OCI-LY3 (cell line): ENCODE data around the gene HECA.

Experiments
- H2AFZ ChIP-seq: fragments of 200-600, 300-600 bp; shearing (Covaris generic); 2 replicates; pipeline ENCODE4 v1.6.0; 2014; ENCODE audit warnings: antibody characterized with exemption, low read depth, low read length
- H3K27ac ChIP-seq: fragments of 200-600, 300-600 bp; sonication (generic); 2 replicates; pipeline ENCODE4 v1.5.1; 2014; ENCODE audit warnings: mild to moderate bottlenecking, low read length, moderate library complexity, mixed read lengths
- H3K27me3 ChIP-seq: fragments of 200-600, 300-600 bp; sonication (generic); 2 replicates; pipeline ENCODE4 v1.6.1; 2014; ENCODE audit warnings: low read depth, low read length, mixed read lengths
- H3K36me3 ChIP-seq: fragments of 200-600, 300-600 bp; sonication (generic); replicated peaks from 2 replicates; pipeline ENCODE3; 2014; ENCODE audit warnings: low read depth, low read length, mixed read lengths
- H3K4me1 ChIP-seq: fragments of 300-600, 200-600 bp; sonication (generic); 2 replicates; pipeline ENCODE4 v1.6.1; 2014; ENCODE audit warnings: low read length, mixed read lengths
- H3K4me2 ChIP-seq: fragments of 200-600, 300-600 bp; sonication (generic); 2 replicates; pipeline ENCODE4 v1.6.1; 2014; ENCODE audit warnings: low read length, mixed read lengths
- H3K4me3 ChIP-seq: fragments of 300-600, 200-600 bp; sonication (generic); 2 replicates; pipeline ENCODE4 v1.5.1; 2014; ENCODE audit warnings: antibody characterized with exemption, mild to moderate bottlenecking, low read length, moderate library complexity
- H3K79me2 ChIP-seq: fragments of 300-600, 200-600 bp; shearing (Covaris generic); 2 replicates; pipeline ENCODE4 v1.6.1; 2014; ENCODE audit warnings: mild to moderate bottlenecking, low read length, mixed read lengths
- H3K9ac ChIP-seq: fragments of 300-600, 200-600 bp; shearing (Covaris generic); 2 replicates; pipeline ENCODE4 v1.6.0; 2014; ENCODE audit warnings: mild to moderate bottlenecking, low read length, moderate library complexity
- H3K9me3 ChIP-seq: fragments of 200-600, 300-600 bp; shearing (Covaris generic); 2 replicates; pipeline ENCODE4 v1.6.1; 2014; ENCODE audit warnings: low read length, mixed read lengths; ENCODE audit not compliant: insufficient read depth
- H4K20me1 ChIP-seq: fragments of 200-600, 300-600 bp; sonication (generic); 2 replicates; pipeline ENCODE4 v1.6.1; 2016; ENCODE audit warnings: low read length, mixed read lengths; ENCODE audit not compliant: insufficient read depth
- CTCF ChIP-seq: fragments of 200-600, 300-600 bp; sonication (generic); IDR thresholded peaks from 2 replicates; pipeline ENCODE4 v1.5.1; 2014; ENCODE audit warnings: antibody characterized with exemption, low read length, low read depth
- EZH2phosphoT487 ChIP-seq: fragments of 200-600 bp; shearing (Covaris generic); IDR thresholded peaks from 2 replicates; pipeline ENCODE4 v1.6.1; 2018; ENCODE audit warnings: antibody characterized with exemption, mixed run types, low read depth

HECA gene

DNA sequence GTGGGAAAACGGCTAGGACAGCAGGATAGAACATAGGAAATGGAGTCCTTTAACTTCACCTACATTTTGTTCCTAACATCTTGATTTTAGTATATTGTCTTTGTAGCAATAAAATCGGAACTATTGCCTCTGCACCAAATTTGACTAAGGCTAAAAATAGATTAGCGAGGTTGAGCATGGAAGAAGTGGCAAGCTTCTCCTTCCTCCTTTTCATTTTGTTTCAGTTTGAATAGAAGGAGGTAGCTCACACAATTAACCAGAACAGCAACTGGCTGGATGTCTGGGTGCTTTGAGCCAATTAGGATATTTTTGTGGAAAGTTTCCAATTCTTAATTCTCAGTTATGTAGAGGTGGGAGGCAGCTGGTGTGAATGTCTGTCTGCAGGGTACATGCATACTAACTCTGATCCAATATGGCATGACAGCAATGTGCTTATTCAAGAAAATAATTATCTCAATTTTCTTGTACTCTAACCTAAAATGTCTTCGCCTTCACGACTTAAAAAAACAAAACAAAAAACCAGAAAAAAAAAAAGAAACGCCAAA is 3.1 kb upstream of the HECA start:
- 0 out of 2 replicates have a peak overlapping the region, but pooled peaks have one; percentile 49 for H2AFZ ChIP-seq
- H3K79me2 ChIP-seq: peaks cover 10% of the 10 kb centered on the region
- H3K4me3 ChIP-seq: peak overlapping the region; percentile 56
- no peaks in the 10 kb centered on the region for H3K27me3 ChIP-seq
- H3K9me3 ChIP-seq: no peaks in the 10 kb centered on the region
- TF ChIP-seq EZH2phosphoT487 (no peak), CTCF (peak; percentile 22; the same call in 1 of the 2 replicates)
- H3K4me2 ChIP-seq: peak overlapping the region; percentile 69
- no peaks in the 10 kb centered on the region for H4K20me1 ChIP-seq
- peaks cover 43% of the 10 kb centered on the region for H3K4me1 ChIP-seq
- peak overlapping the region; percentile 54 for H3K27ac ChIP-seq
- peaks cover 1% of the 10 kb centered on the region for H3K36me3 ChIP-seq
- H3K9ac ChIP-seq: peak overlapping the region; percentile 53

DNA sequence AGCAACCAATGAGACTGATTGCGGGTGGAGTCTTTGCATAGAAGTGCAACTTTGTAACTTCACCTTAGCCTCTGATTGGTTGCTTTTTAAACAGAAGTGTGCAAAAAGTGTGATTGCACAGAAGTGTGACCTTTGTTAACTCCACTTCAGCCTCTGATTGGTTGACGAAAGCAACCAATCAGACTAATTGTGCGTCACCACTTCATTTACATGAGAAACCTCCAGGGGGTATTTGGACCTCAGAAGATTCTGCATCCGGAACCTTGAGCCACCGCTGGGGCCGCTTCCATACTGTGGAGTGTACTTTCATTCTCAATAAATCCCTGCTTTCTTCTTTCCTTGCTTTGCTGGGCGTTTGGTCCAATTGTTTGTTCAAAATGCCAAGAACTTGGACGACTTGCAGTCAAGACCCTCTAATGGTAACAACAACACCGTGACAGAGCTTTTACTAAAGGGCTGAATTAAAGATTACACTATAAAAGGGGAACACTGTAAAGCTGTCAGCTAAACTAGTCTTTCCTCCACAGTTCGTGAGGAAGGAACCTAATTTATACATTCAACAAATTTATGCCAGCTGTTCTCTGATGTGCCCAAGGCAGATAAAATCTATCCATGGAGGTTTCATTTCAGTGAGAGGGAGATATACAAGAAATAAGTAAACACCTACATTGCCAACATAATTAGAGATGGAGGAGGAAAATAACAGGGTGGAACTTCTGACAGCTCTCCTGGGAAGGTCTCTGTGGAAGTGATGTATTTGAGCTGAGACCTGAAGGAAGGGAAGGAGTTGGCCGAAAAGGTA is 1.4 kb upstream of the HECA start:
- H3K9ac ChIP-seq: peak overlapping the region; percentile 53
- H3K79me2 ChIP-seq: peaks cover 26% of the 10 kb centered on the region
- H3K4me1 ChIP-seq: peaks cover 43% of the 10 kb centered on the region
- peak overlapping the region; percentile 49; the same call in 1 of the 2 replicates for H2AFZ ChIP-seq
- peaks cover 6% of the 10 kb centered on the region for H3K36me3 ChIP-seq
- H3K4me3 ChIP-seq: peak overlapping the region; percentile 56
- no peaks in the 10 kb centered on the region for H3K27me3 ChIP-seq
- no peaks in the 10 kb centered on the region for H3K9me3 ChIP-seq
- H4K20me1 ChIP-seq: no peaks in the 10 kb centered on the region; the same call in 1 of the 2 replicates
- H3K4me2 ChIP-seq: peak overlapping the region; percentile 69
- peak overlapping the region; percentile 65 for H3K27ac ChIP-seq
- TF ChIP-seq EZH2phosphoT487 (no peak), CTCF (no peak)

DNA sequence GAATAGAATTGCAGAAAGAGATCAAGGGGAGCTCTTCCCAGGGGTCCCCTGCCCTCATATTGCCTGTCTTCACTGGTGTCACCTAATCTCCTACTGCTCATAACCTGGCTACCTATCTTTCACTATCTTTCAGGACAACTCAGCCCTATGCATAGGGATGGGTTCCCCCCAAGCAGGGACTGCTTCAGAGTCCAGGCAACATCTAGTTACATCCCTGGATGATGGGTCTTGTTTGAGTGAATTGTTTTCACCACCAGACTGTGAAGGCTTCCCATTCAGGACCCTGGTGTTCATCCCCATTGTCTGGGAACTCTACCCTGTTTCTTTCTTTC is 850 bp upstream of the HECA start:
- H3K4me2 ChIP-seq: peak overlapping the region; percentile 69
- peak overlapping the region; percentile 56 for H3K4me3 ChIP-seq
- H3K36me3 ChIP-seq: peaks cover 6% of the 10 kb centered on the region
- no peaks in the 10 kb centered on the region; the same call in 1 of the 2 replicates for H4K20me1 ChIP-seq
- 0 out of 2 replicates have a peak overlapping the region, but pooled peaks have one; percentile 26 for H3K9ac ChIP-seq
- H2AFZ ChIP-seq: no peak overlapping the region; the same call in 1 of the 2 replicates
- H3K27me3 ChIP-seq: no peaks in the 10 kb centered on the region
- H3K27ac ChIP-seq: peak overlapping the region; percentile 65
- peaks cover 32% of the 10 kb centered on the region for H3K79me2 ChIP-seq
- H3K4me1 ChIP-seq: peaks cover 43% of the 10 kb centered on the region
- H3K9me3 ChIP-seq: no peaks in the 10 kb centered on the region
- TF ChIP-seq EZH2phosphoT487 (no peak), CTCF (no peak)
